Left ventricle myocardium superior (tissue), 1 donor: ENCODE data around the gene MBD6. TPM values are rescaled to one million over a fixed set of nuclear protein-coding genes. Genes with fewer than 3 reads are reported as not detected.

Source experiments
- microRNA-seq: library from miRNA; unstranded; fragments of <30 nt; microRNA quantifications from one replicate; pipeline ENCODE4 v1.2.0, GENCODE V29; 2020; ENCODE audit warnings: borderline number of aligned reads
- total RNA-seq: library from RNA; stranded (reverse); fragmentation: NEBNext Ultra II Directional; extraction: Animal tissue kit (Norgen Biotek cat#: 25700); gene quantifications from one replicate; pipeline ENCODE4 v1.2.1, GENCODE V29; 2021
- donor health status: DM: no; HTN: yes; CAD: no; lungs with severe emphysema.

Gene MBD6
- total RNA-seq, 1 donor from 2014 or later = 35.2 TPM

Small RNA genes lying within 50 kb of the gene (microRNA-seq; reads per million reads assigned to microRNA genes)
- not detected for gene MIR616
- not detected for gene MIR6758

Other genes starting within 250 kb of the MBD6 start
- 54.4 TPM for gene R3HDM2, start 91.8 kb upstream of the MBD6 start, total RNA-seq
- gene INHBC, start 88.0 kb upstream of the MBD6 start, total RNA-seq = not detected
- not detected for gene INHBE, start 67.5 kb upstream of the MBD6 start, total RNA-seq
- gene GLI1, start 63.0 kb upstream of the MBD6 start, total RNA-seq = 0.37 TPM
- 5.7 TPM for gene ARHGAP9, start 43.0 kb upstream of the MBD6 start, total RNA-seq
- 72.7 TPM for gene MARS1, start 34.8 kb upstream of the MBD6 start, total RNA-seq
- 22.2 TPM for gene DDIT3, start 2.3 kb upstream of the MBD6 start, total RNA-seq
- 89.2 TPM for gene DCTN2, start 24.4 kb downstream of the MBD6 start, total RNA-seq
- gene KIF5A, start 27.2 kb downstream of the MBD6 start, total RNA-seq = 0.12 TPM
- gene PIP4K2C, start 68.4 kb downstream of the MBD6 start, total RNA-seq = 11.9 TPM
- 21.4 TPM for gene DTX3, start 82.0 kb downstream of the MBD6 start, total RNA-seq
- gene ARHGEF25, start 88.6 kb downstream of the MBD6 start, total RNA-seq = 11.9 TPM
- gene B4GALNT1, start 110.4 kb downstream of the MBD6 start, total RNA-seq = 5.1 TPM
- 104 TPM for gene OS9, start 171.3 kb downstream of the MBD6 start, total RNA-seq
- 7.5 TPM for gene AGAP2, start 215.9 kb downstream of the MBD6 start, total RNA-seq
- gene TSPAN31, start 222.2 kb downstream of the MBD6 start, total RNA-seq = 32.8 TPM
- 42.1 TPM for gene CDK4, start 229.5 kb downstream of the MBD6 start, total RNA-seq
- 15.6 TPM for gene MARCHF9, start 232.3 kb downstream of the MBD6 start, total RNA-seq
- gene CYP27B1, start 244.3 kb downstream of the MBD6 start, total RNA-seq = not detected
- 7.5 TPM for gene METTL1, start 249.3 kb downstream of the MBD6 start, total RNA-seq
- gene EEF1AKMT3, start 249.8 kb downstream of the MBD6 start, total RNA-seq = 1.6 TPM